HCT116 (cell line): ENCODE results near the gene CLEC10A.

Experiments used
- CTCF ChIP-seq, 3 experiments: fragments of 200-600 bp in 1 of 3; sonication (generic) in 1 of 3; IDR thresholded peaks in 2 of 3; conservative IDR thresholded peaks in 1 of 3; 2 replicates each; pipeline ENCODE4 v1.5.1; 2012 to 2017; ENCODE audit warnings: low read depth in 2 of 3, low read length in 2 of 3, antibody characterized with exemption in 1 of 3, borderline replicate concordance in 1 of 3, control low read depth in 1 of 3, mild to moderate bottlenecking in 1 of 3, mixed read lengths in 1 of 3, mixed run types in 1 of 3, moderate library complexity in 1 of 3; ENCODE audit not compliant: insufficient read depth in 1 of 3
- ELF1 ChIP-seq: IDR thresholded peaks from 2 replicates; pipeline ENCODE4 v1.6.1; 2012; ENCODE audit warnings: low read depth, borderline replicate concordance
- EZH2 ChIP-seq: fragments of 200-600 bp; sonication (generic); IDR thresholded peaks from 2 replicates; pipeline ENCODE4 v1.6.1; 2017; ENCODE audit warnings: antibody characterized with exemption, mixed run types
- MAX ChIP-seq: IDR thresholded peaks from 2 replicates; pipeline ENCODE4 v1.6.1; 2012
- POLR2AphosphoS5 ChIP-seq: IDR thresholded peaks from 2 replicates; pipeline ENCODE4 v1.6.1; 2011; ENCODE audit warnings: mild to moderate bottlenecking, low read depth, low read length, moderate library complexity
- RAD21 ChIP-seq: IDR thresholded peaks from 2 replicates; pipeline ENCODE4 v1.6.1; 2012; ENCODE audit warnings: low read depth, mild to moderate bottlenecking
- SIN3A ChIP-seq: IDR thresholded peaks from 2 replicates; pipeline ENCODE4 v1.6.1; 2012; ENCODE audit warnings: low read depth
- SP1 ChIP-seq: IDR thresholded peaks from 2 replicates; pipeline ENCODE4 v1.6.1; 2012; ENCODE audit warnings: low read depth
- YY1 ChIP-seq: IDR thresholded peaks from 2 replicates; pipeline ENCODE4 v1.6.1; 2011; ENCODE audit warnings: low read length, low read depth, moderate library complexity, mild to moderate bottlenecking; ENCODE audit not compliant: insufficient replicate concordance; ENCODE audit errors: extremely low read depth
- ZNF274 ChIP-seq: fragments of 200-500 bp; sonication (Bioruptor generic); IDR thresholded peaks from 2 replicates; pipeline ENCODE4 v1.6.1; 2014; ENCODE audit warnings: mild to moderate bottlenecking, low read depth, low read length, inconsistent platforms

- TF ChIP-seq RAD21: no peak
- TF ChIP-seq POLR2AphosphoS5: no peak
- no peak for TF ChIP-seq YY1
- TF ChIP-seq MAX: no peak
- no peak for TF ChIP-seq EZH2
- TF ChIP-seq ZNF274: no peak
- no peak for TF ChIP-seq CTCF (IDR thresholded peaks at IDR 0.05 in 2 of 3, conservative IDR thresholded peaks at IDR 0.05 in 1 of 3; ENCODE audit: borderline replicate concordance in 1 of 3, insufficient read depth in 1 of 3, low read depth in 2 of 3, low read length in 2 of 3)
- no peak for TF ChIP-seq SP1
- no peak for TF ChIP-seq ELF1
- TF ChIP-seq SIN3A: no peak
Observed at GRCh38 chr17:7025245-7025644, 54.8 kb downstream of the CLEC10A start.
